DOHH2 (cell line): ENCODE results near the gene FXN.
"Not testable (repeated sequence)": the region's sequence is repeated elsewhere in the genome, so short reads cannot be mapped to it uniquely, and the experiment has no call there.

Experiments used
- H3F3A ChIP-seq: fragments of 200-600 bp; sonication (generic), shearing (Covaris generic); 2 replicates; pipeline ENCODE4 v1.6.0; 2016; ENCODE audit warnings: antibody characterized with exemption, mild to moderate bottlenecking; ENCODE audit not compliant: control insufficient read depth, insufficient read depth
- H3K27ac ChIP-seq: fragments of 200-600 bp; sonication (generic); 2 replicates; pipeline ENCODE4 v1.5.1; 2014; ENCODE audit warnings: low read depth, mild to moderate bottlenecking, low read length, moderate library complexity
- H3K27me3 ChIP-seq: fragments of 200-600 bp; sonication (generic); 2 replicates; pipeline ENCODE4 v1.6.1; 2014; ENCODE audit warnings: mild to moderate bottlenecking, low read length, mixed read lengths; ENCODE audit not compliant: control insufficient read depth
- H3K36me3 ChIP-seq: fragments of 200-600 bp; sonication (generic); 2 replicates; pipeline ENCODE4 v1.6.1; 2014; ENCODE audit warnings: mild to moderate bottlenecking, low read length, moderate library complexity, mixed read lengths; ENCODE audit not compliant: control insufficient read depth
- H3K4me1 ChIP-seq: fragments of 200-600 bp; sonication (generic); 2 replicates; pipeline ENCODE4 v1.6.1; 2014; ENCODE audit warnings: mild to moderate bottlenecking, low read length, mixed read lengths; ENCODE audit not compliant: control insufficient read depth
- H3K4me2 ChIP-seq: fragments of 200-600 bp; sonication (generic); 2 replicates; pipeline ENCODE4 v1.6.0; 2014; ENCODE audit warnings: mild to moderate bottlenecking, low read length, moderate library complexity
- H3K4me3 ChIP-seq: fragments of 200-600 bp; sonication (generic); 2 replicates; pipeline ENCODE4 v1.5.1; 2014; ENCODE audit warnings: mild to moderate bottlenecking, low read length, mixed read lengths
- H3K79me2 ChIP-seq: fragments of 200-600 bp; sonication (generic); 2 replicates; pipeline ENCODE4 v1.6.1; 2014; ENCODE audit warnings: mild to moderate bottlenecking, low read length, mixed read lengths; ENCODE audit not compliant: control insufficient read depth
- H3K9me2 ChIP-seq: fragments of 200-600 bp; sonication (generic); replicated peaks from 2 replicates; pipeline ENCODE4 v1.6.1; 2014; ENCODE audit warnings: mild to moderate bottlenecking, low read length, mixed read lengths; ENCODE audit not compliant: control insufficient read depth
- H3K9me3 ChIP-seq: fragments of 200-600 bp; sonication (generic); 2 replicates; pipeline ENCODE4 v1.6.1; 2014; ENCODE audit warnings: antibody characterized with exemption, low read length, mixed read lengths; ENCODE audit not compliant: control insufficient read depth, insufficient read depth
- H4K20me1 ChIP-seq: fragments of 200-600 bp; sonication (generic); 2 replicates; pipeline ENCODE4 v1.6.0; 2014; ENCODE audit warnings: low read depth, mild to moderate bottlenecking, antibody characterized with exemption, low read length, moderate library complexity; ENCODE audit not compliant: control insufficient read depth, insufficient read depth
- CTCF ChIP-seq: fragments of 200-600 bp; sonication (generic); IDR thresholded peaks from one replicate; pipeline ENCODE4 v1.5.1; 2014; ENCODE audit warnings: antibody characterized with exemption, mild to moderate bottlenecking, low read depth, low read length; ENCODE audit not compliant: poor library complexity, severe bottlenecking
- EZH2phosphoT487 ChIP-seq: fragments of 200-600 bp; sonication (generic); IDR thresholded peaks from 2 replicates; pipeline ENCODE4 v1.6.1; 2017; ENCODE audit warnings: borderline replicate concordance, mild to moderate bottlenecking, antibody characterized with exemption, low read length, moderate library complexity, mixed read lengths

FXN gene

GRCh38 chr9:69047371-69047770, 11.8 kb downstream of the FXN start:
- Histone ChIP-seq H3F3A (no peaks in the 10 kb centered on the region), H3K79me2 (peaks cover 26% of the 10 kb centered on the region), H3K27ac (no peak overlapping the region), H3K36me3 (peaks cover 10% of the 10 kb centered on the region; the same call in 1 of the 2 replicates), H3K4me2 (no peak overlapping the region), H3K4me1 (0 out of 2 replicates have a peak, but pooled peaks cover 3% of the 10 kb centered on the region), H4K20me1 (no peaks in the 10 kb centered on the region), H3K9me2 (no peaks in the 10 kb centered on the region), H3K4me3 (no peak overlapping the region), H3K27me3 (no peaks in the 10 kb centered on the region), H3K9me3 (no peaks in the 10 kb centered on the region)
- no peak for TF ChIP-seq EZH2phosphoT487
- TF ChIP-seq CTCF = no peak

DNA sequence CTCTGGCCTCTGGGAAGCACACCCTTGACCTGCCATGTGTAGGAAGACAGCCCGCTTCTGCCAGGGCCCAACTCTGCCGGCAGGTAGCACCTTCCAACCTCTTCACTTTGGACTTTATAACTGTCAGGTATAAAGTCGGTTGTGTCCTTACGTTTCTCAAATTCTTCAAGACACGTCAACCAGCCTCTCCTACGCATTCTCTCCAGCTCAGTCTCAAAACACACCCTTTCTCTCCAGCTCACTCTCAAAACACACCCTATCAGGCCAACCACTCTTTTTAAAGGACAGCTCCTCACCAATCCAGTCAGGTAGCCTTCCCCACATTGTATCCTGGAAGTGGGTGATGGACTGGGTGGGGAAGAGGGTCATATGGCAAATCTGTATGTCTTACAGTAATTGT, 13.5 kb downstream of the FXN start:
- H3K27me3 ChIP-seq = no peaks in the 10 kb centered on the region
- H4K20me1 ChIP-seq = no peaks in the 10 kb centered on the region

GRCh38 chr9:69050936-69051335, 15.4 kb downstream of the FXN start:
- H4K20me1 ChIP-seq, H3K79me2 ChIP-seq, H3K27me3 ChIP-seq, H3K4me3 ChIP-seq, H3F3A ChIP-seq, H3K4me2 ChIP-seq, H3K9me2 ChIP-seq, H3K9me3 ChIP-seq, H3K4me1 ChIP-seq, H3K27ac ChIP-seq: not testable (repeated sequence)
- H3K36me3 ChIP-seq = peaks cover 23% of the 10 kb centered on the region; the same call in 1 of the 2 replicates

More for the DNA sequence above, 13.5 kb downstream of the FXN start:
- Histone ChIP-seq H3K4me1 (0 out of 2 replicates have a peak, but pooled peaks cover 3% of the 10 kb centered on the region), H3K36me3 (peaks cover 13% of the 10 kb centered on the region; the same call in 1 of the 2 replicates), H3K79me2 (peaks cover 10% of the 10 kb centered on the region), H3K9me2 (no peaks in the 10 kb centered on the region), H3K4me2 (no peak overlapping the region), H3K9me3 (no peaks in the 10 kb centered on the region), H3F3A (no peaks in the 10 kb centered on the region), H3K4me3 (no peak overlapping the region), H3K27ac (no peak overlapping the region)
- TF ChIP-seq EZH2phosphoT487 (no peak), CTCF (no peak)

DNA sequence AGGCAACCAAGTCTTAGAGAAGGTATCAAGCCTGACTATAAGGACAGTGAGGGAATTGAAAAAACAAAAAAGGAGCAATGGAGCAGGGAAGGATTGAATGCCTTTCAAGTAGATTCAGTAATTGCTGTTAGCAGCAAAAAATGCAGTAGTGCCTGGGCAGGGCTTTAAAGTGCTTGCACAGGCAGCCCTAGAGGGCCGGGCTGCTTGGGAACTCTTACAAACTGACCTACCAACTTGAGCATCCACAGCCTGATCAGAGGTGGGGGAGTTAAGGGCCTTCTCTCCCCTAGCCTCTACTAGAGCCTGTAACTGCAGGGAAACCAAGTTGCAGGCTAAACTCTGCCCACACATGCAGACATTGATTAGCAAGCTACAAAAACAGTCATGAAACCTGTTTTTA, 19.4 kb downstream of the FXN start:
- peaks cover 25% of the 10 kb centered on the region; the same call in 1 of the 2 replicates for H3K36me3 ChIP-seq
- TF ChIP-seq EZH2phosphoT487 = no peak
- no peak for TF ChIP-seq CTCF
- H3K4me1 ChIP-seq = no peaks in the 10 kb centered on the region
- no peaks in the 10 kb centered on the region for H3K27me3 ChIP-seq
- no peaks in the 10 kb centered on the region for H3F3A ChIP-seq
- H3K4me3 ChIP-seq = no peak overlapping the region
- no peak overlapping the region for H3K27ac ChIP-seq
- no peaks in the 10 kb centered on the region for H3K9me3 ChIP-seq
- H3K79me2 ChIP-seq = no peaks in the 10 kb centered on the region
- H3K4me2 ChIP-seq = no peak overlapping the region
- no peaks in the 10 kb centered on the region for H3K9me2 ChIP-seq
- no peaks in the 10 kb centered on the region for H4K20me1 ChIP-seq
